Skeletal muscle satellite cell (primary cell): ENCODE results near the gene PNPLA2.

Experiments
- H3K27me3 ChIP-seq: 2 replicates; pipeline ENCODE4 v1.7.0; 2013; ENCODE audit warnings: low read length; ENCODE audit not compliant: control insufficient read depth, insufficient read depth
- H3K36me3 ChIP-seq: 2 replicates; pipeline ENCODE4 v1.7.0; 2013; ENCODE audit warnings: mild to moderate bottlenecking, control low read depth, low read length; ENCODE audit not compliant: insufficient read depth
- H3K4me1 ChIP-seq: 2 replicates; pipeline ENCODE4 v1.7.0; 2013; ENCODE audit warnings: low read length; ENCODE audit not compliant: control insufficient read depth, insufficient read depth
- H3K4me2 ChIP-seq: 2 replicates; pipeline ENCODE4 v1.7.0; 2013; ENCODE audit warnings: mild to moderate bottlenecking, low read length
- H3K4me3 ChIP-seq: 2 replicates; pipeline ENCODE4 v1.7.0; 2013; ENCODE audit warnings: low read length
- H3K9ac ChIP-seq: 2 replicates; pipeline ENCODE4 v1.7.0; 2013; ENCODE audit warnings: mild to moderate bottlenecking, low read depth, low read length, moderate library complexity
- H3K9me3 ChIP-seq: replicated peaks from 2 replicates; pipeline ENCODE4 v1.7.0; 2013; ENCODE audit warnings: mild to moderate bottlenecking, control low read depth, low read length

The PNPLA2 gene

DNA sequence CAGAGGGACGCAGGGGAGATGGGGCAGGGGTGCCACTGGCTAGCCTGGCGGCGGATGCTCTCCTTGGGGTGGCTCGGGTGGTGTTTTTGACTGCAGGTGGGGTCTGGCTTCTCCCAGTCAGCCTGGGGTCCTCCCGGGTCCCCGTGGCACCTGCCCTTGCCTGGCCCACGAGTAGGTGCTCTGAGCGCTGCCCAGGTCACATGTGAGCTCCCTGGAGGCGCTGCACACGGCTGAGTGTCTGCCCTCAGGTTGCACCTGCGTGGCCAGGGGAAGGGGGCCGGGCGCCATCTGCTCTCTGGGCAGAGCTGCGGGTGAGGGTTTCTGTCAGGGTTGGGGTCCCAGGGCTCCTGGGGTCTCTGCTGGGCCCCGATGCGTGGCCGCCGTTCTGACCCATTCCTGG is 29.2 kb downstream of the PNPLA2 start:
- Histone ChIP-seq H3K4me3 (no peak overlapping the region), H3K9ac (no peak overlapping the region)

DNA sequence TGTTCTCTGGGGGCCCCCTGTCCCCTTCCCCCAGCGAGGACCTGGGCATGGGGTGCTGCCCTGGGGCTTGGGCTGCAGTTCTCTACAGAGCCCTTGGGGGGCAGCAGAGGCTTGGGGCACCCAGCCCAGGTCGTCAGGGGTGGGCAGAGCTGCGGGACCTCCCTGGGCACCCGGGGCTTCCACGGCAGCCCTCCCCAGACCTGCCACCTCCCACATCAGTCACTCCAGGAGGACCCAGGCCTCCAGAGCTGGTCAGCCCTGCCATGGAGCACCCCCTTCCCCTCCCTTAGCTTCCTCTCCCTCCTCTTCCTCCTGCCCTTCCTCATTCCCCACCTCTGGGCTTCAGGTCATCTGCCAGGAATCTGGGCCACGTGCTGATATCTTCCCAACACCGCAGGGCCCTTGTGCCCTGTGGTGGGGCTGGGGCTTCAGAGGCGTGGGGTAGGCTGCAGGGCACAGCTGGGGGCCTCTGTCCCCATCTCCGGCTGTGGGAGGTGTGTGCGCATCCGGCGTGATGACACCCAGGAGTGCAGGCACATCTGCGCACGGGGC is 29.7 kb downstream of the PNPLA2 start:
- Histone ChIP-seq H3K4me2 (peak overlapping the region; percentile 75), H3K4me3 (no peak overlapping the region), H3K9me3 (no peaks in the 10 kb centered on the region), H3K9ac (no peak overlapping the region), H3K36me3 (peaks cover 15% of the 10 kb centered on the region), H3K27me3 (no peaks in the 10 kb centered on the region), H3K4me1 (peaks cover 49% of the 10 kb centered on the region)

More for the DNA sequence above, 29.2 kb downstream of the PNPLA2 start:
- Histone ChIP-seq H3K4me1 (peaks cover 49% of the 10 kb centered on the region), H3K4me2 (no peak overlapping the region), H3K9me3 (no peaks in the 10 kb centered on the region), H3K27me3 (no peaks in the 10 kb centered on the region), H3K36me3 (peaks cover 15% of the 10 kb centered on the region)

DNA sequence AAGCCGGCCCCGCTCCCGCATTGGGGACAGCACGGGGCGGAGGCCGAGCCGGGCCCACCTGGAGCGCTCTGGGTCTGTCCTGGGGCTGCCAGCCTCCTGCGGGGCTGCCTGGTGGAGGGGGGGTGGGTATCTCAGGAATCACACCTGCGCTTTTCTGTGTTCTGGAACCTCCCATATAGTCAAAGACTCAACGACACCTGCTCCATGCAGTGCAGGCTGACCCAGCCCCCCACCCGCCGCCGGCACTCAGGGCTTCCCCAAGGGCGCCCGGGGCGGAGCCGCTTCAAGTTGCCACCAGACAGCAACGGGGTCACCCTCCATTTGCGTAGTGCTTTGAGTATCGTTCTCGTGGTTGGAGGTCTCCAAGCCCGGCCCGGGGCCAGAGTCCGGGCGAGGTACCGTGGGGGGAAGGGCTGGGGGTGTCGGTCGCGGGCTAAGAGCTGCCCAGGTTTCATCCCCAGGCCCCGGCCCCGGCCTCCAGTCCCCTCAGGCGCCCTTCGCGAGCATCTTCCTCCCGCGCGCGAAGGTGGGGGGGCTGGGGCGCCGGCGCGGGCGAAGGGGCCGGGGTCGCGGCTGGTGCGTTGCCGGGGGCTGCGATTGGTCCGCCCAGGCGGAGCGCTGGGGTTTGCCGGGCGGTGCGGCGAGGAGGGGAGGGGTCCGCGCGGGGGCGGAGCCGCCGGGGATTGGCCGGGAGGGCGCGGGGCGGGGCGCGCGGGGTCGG is 30.6 kb downstream of the PNPLA2 start:
- H3K4me2 ChIP-seq, result peak overlapping the region; percentile 75
- H3K27me3 ChIP-seq, result no peaks in the 10 kb centered on the region
- H3K9me3 ChIP-seq, result no peaks in the 10 kb centered on the region
- H3K4me3 ChIP-seq, result peak overlapping the region; percentile 45
- peaks cover 43% of the 10 kb centered on the region for H3K4me1 ChIP-seq
- H3K36me3 ChIP-seq, result peaks cover 15% of the 10 kb centered on the region
- H3K9ac ChIP-seq, result no peak overlapping the region

DNA sequence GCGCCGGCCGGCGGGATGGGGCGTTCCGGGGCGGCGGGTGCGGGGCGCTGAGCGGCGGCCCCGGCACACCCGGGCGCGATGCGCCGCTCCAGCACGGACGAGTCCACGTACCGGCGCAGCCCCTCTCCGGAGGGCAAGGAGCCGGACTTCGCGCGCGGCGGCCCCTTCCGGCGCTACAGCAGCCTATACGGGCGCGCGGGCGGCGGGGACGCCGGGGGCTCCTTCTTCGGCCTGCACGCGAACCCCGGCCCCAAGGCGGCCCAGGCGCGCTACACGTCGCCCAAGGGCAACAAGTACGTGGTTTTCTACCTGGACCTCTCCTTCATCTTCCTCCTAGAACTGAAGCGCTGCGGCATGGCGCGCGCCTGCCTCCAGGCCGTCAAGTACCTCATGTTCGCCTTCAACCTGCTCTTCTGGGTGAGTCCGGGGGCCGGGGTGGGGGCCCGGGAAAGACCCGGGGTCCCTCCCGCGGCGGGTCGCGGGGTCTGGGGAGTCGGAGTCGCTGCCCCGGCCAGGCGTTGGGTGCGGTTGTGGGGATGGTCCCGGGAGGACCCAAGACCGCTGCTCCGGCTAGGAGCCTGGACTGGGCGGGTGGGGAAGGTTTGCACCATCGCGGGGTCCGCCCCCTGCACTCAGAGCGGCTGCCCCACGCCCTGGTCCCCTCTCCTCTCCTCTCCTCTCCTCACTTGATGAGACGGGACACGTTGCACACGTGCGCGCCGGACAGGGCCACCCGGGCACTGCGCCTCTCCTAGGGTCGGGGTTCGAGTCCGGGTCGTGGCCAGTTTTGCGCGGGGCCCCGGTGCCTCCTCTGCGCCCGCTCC is 31.4 kb downstream of the PNPLA2 start:
- Histone ChIP-seq H3K4me1 (peaks cover 35% of the 10 kb centered on the region), H3K4me3 (no peak overlapping the region)

DNA sequence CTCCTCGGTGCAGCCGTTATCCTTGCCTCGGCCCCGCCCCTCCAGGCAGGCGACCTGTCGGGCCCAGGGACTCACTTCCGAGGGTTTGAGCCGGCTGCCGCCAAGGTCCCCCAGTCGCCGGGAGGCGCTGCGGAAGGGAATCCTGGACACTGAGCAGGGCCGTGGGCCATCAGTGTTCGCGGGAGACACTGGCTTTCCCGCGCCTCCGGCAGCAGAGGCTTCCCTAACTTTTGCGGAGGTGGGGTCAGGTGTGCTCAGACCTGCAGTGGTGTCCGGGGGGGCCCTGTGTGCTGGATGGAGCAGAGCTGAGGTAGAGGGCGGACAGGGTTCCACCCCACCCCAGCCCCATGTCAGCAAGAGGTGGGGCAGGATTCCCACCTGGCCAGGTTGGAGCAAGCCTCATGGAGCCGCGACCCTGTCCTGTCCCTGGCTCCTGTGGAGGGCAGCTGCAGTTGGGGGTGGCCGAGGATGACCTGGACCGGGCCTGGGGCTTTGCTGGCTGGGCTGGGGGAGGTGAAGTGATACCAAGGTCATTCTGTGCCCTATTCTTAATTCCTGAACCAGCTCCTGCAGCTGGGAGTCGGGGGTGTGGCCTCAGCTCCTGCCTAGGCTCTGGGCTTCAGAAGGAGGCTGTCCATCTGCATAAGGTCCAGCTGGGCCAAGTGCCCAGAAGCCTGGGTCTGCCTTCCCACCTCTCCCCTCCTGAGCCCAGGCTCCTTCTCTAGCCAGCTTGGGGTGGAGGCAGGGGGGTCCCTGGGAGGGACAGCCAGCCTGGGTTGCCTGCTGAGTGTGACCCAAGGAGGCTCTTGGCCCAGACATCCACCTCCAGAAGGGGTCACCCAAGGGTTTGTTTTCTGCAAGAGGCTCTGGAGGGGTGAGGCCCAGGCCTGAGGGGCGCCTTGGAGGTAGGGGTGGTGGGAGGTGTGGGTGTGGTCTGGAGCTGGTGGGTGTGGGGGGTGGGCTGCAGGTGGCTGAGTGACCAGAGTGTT is 32.4 kb downstream of the PNPLA2 start:
- H3K9me3 ChIP-seq, result no peaks in the 10 kb centered on the region
- no peak overlapping the region for H3K9ac ChIP-seq
- H3K36me3 ChIP-seq, result peaks cover 19% of the 10 kb centered on the region
- H3K4me3 ChIP-seq, result no peak overlapping the region
- peaks cover 26% of the 10 kb centered on the region for H3K4me1 ChIP-seq
- H3K27me3 ChIP-seq, result no peaks in the 10 kb centered on the region
- H3K4me2 ChIP-seq, result no peak overlapping the region

More for the DNA sequence above, 31.4 kb downstream of the PNPLA2 start:
- H3K36me3 ChIP-seq, result peaks cover 15% of the 10 kb centered on the region
- H3K9ac ChIP-seq, result no peak overlapping the region
- no peaks in the 10 kb centered on the region for H3K9me3 ChIP-seq
- H3K27me3 ChIP-seq, result no peaks in the 10 kb centered on the region
- H3K4me2 ChIP-seq, result peak overlapping the region; percentile 67

DNA sequence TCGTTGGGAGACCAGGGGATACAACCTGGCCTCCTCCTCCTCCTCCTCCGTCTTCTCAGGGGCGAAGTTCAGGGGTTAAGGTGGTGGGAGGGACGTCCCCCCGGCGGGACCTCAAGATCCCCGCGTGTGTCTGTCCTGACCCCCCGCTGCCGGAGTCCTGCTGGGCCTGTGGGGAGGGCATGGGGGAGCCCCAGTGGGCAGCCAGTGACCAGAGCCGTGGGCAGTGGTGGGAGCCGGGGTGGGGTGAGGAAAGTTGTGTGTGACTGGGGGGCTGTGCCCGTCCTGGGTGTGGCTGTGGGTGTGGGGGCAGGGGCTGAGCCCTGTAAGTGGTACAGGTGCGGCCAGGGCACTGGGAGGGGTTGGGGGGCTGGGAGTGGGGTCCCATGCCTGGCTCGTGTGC is 34.0 kb downstream of the PNPLA2 start:
- H3K9ac ChIP-seq, result no peak overlapping the region
- no peak overlapping the region for H3K4me2 ChIP-seq
- H3K36me3 ChIP-seq, result peaks cover 21% of the 10 kb centered on the region
- peaks cover 14% of the 10 kb centered on the region for H3K4me1 ChIP-seq
- H3K4me3 ChIP-seq, result no peak overlapping the region
- H3K27me3 ChIP-seq, result no peaks in the 10 kb centered on the region
- no peaks in the 10 kb centered on the region for H3K9me3 ChIP-seq

DNA sequence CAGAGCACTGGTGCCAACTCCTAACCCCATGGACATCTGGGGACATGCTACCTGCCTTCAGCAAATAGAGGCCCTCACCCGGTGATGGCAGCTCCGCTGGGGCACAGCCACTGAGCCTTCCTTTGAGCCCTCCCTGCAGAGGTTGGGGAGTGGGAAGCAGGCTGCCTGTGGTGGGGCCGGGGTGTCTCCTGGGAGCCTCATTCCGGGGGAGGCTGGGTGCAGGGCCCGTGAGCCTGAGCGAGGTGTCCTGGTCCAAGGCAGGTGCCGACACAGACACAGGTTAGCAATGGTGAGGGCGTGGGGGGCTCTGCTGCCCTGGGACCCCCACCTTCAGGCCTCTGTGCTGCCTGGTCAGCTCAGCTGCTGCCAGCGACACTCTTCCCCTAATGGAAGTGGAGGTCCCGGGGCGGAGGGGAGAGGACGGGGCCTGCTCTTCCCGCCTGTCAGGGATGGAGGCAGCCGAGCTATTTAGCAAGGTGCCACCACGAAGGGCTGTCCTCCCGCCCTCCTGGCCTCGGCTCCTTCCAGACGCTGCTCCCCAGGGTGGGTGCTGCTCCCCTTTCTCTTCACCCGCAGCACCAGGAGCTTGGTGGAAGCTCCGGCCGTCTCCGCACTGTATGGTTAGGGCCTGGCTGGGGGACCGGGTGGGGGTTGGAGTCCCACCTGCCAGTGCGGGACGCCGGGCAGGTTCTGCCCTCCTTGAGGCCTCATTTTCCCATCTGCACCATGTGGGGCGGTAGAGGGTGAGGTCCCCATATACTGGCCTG is 35.2 kb downstream of the PNPLA2 start:
- H3K9ac ChIP-seq, result no peak overlapping the region
- H3K36me3 ChIP-seq, result peaks cover 20% of the 10 kb centered on the region

DNA sequence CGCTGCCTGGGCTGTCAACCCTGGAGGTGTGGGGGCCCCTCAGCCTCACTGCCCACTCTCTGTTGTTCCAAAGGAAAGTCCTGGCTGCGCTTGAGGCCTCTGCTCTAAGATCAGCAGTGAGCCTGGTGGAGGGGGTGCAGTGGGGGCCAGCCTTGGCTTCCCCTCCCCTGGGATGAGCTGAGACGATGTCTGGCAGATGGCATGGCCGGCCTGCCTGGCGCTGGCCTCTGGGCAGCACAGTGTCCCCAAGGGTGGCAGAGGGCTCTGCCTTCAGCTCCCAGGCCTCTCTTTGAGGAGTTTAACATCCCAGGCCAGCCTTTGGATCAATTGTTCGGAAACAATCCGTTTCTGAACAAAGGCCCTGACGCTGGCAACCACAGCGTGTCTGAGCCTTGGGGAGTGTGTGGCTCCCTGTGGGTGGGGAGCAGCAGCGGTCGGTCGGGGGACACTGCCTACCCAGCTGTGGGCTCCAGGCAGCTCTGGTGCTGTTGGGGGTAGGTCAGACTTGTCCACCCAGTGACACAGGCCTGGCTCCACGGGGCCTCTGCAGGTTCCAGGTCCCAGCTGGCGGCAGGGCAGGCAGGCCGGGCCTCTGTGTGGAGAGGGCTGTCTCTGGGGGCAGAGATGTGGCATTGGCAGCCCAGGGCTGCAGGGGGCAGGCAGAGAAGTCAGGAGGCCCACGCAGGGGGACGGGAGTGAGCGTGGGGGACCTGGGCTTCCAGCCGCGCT is 36.1 kb downstream of the PNPLA2 start:
- peaks cover 20% of the 10 kb centered on the region for H3K36me3 ChIP-seq
- H3K9ac ChIP-seq, result no peak overlapping the region
- no peak overlapping the region for H3K4me3 ChIP-seq

More for the DNA sequence above, 35.2 kb downstream of the PNPLA2 start:
- H3K4me2 ChIP-seq, result no peak overlapping the region
- no peaks in the 10 kb centered on the region for H3K9me3 ChIP-seq
- H3K4me1 ChIP-seq, result peaks cover 5% of the 10 kb centered on the region
- H3K4me3 ChIP-seq, result no peak overlapping the region
- no peaks in the 10 kb centered on the region for H3K27me3 ChIP-seq

DNA sequence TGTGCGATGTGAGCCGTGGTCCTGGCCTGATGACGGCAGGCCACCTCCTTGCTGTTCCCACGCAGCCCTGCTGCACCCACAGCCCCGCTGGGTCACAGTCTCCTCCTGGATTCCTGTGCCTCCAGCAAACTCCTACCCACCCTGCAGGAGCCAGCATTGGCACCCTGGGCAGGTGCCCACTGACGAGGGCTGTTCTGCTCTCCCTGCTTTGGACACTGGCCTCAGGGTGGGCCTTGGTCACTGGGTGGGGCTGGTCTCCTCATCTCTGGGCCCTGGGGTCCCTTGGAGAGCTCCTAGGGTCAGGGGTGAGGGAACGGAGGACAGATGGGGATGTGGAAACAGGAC is 36.6 kb downstream of the PNPLA2 start:
- no peaks in the 10 kb centered on the region for H3K9me3 ChIP-seq
- H3K27me3 ChIP-seq, result no peaks in the 10 kb centered on the region
- peaks cover 20% of the 10 kb centered on the region for H3K36me3 ChIP-seq
- no peak overlapping the region for H3K4me2 ChIP-seq
- H3K4me3 ChIP-seq, result no peak overlapping the region
- peaks cover 8% of the 10 kb centered on the region for H3K4me1 ChIP-seq
- no peak overlapping the region for H3K9ac ChIP-seq

More for the DNA sequence above, 36.1 kb downstream of the PNPLA2 start:
- Histone ChIP-seq H3K4me2 (no peak overlapping the region), H3K27me3 (no peaks in the 10 kb centered on the region), H3K4me1 (peaks cover 5% of the 10 kb centered on the region), H3K9me3 (no peaks in the 10 kb centered on the region)

DNA sequence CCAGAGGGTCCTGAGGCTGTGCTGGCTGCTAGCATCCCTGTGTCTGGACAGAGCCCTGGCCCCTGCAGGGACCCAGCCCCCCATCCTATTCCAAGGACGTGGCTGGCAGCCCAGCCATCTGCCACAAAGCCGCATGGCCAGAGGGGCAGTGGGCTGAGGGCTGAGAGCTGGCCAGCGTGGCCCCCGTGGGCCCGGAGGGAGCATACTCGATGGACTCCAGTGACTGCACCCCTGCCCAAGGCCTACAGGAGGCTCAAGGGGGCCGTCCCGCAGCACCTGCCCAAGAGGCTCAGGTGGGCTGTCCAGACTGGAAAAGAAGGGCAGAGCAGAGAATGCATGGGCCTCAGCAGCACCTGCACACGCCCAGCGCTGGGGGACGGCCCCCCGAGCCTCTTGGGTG is 37.1 kb downstream of the PNPLA2 start:
- Histone ChIP-seq H3K9me3 (no peaks in the 10 kb centered on the region), H3K27me3 (no peaks in the 10 kb centered on the region), H3K36me3 (peaks cover 17% of the 10 kb centered on the region), H3K9ac (no peak overlapping the region), H3K4me1 (peaks cover 8% of the 10 kb centered on the region), H3K4me3 (no peak overlapping the region), H3K4me2 (no peak overlapping the region)
